ENCODE data around the gene ZHX3. TPM values are rescaled to one million over a fixed set of nuclear protein-coding genes. Genes with fewer than 3 reads are reported as not detected.

The ZHX3 gene
- total and polyA plus RNA-seq, 5 experiments from 2014 or later: 3.3 to 14.4 (median 10.4) TPM

DNA sequence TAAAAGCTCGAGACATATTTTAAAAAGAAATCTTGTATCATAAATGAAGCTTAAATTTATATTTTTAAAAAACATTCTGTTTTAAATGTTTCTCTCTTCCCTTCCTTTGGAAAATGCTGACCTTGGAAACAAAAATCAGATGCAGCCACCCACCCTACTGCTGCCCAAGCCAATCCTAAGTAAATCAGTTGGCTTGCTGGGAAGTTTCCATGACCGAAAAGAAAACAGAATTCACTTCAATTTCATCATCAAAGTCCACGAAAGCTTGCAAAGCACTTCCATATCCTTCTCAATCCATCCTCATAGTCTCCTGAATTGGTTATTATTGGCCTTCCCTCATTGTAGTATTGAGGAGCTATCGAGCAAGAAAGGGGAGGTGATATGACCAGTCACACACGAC lies 100.1 kb downstream of the ZHX3 start:
- H3K4me1 Mint-ChIP-seq: peaks cover 0 to 17% (median 6%) of the 10 kb centered on the region in 4 donors
- POLR2A ChIA-PET: no interaction called here
- H3K27ac Mint-ChIP-seq: peak overlapping the region in 3 of 10 donors; percentile 12 to 26 (median 17)
- no peak overlapping the region for H3K4me3 Mint-ChIP-seq
- no peaks in the 10 kb centered on the region for H3K9me3 Mint-ChIP-seq
- peaks cover 0 to 2% (median 0%) of the 10 kb centered on the region in 5 donors for H3K27me3 Mint-ChIP-seq
- no peak for DNase-seq
- peaks cover 0 to 3% (median 0%) of the 10 kb centered on the region in 3 donors for H3K36me3 Mint-ChIP-seq
- no peak for ATAC-seq

DNA sequence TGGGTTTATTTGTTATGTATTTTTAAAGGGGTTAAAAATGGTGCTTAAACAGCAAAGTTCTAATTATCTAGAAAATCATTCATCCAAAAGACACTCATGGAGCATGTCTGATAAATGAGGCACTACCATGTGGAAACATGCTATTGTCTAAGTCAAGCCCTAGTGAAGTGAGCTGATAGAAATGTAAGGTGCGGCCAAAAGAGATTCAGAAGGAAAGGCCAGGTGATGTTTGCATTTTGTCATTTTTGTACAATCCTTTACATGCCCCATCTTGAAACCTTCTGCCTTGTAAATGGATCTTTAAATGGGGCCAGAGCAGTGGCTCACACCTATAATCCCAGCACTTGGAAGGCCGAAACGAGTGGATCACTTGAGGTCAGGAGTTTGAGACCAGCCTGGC lies 102.9 kb downstream of the ZHX3 start:
- ATAC-seq (no peak), DNase-seq (no peak)
- Mint-ChIP-seq H3K27ac (no peak overlapping the region), H3K4me1 (peaks cover 6 to 19% (median 12%) of the 10 kb centered on the region in 4 donors), H3K36me3 (no peaks in the 10 kb centered on the region), H3K27me3 (no peaks in the 10 kb centered on the region), H3K4me3 (no peak overlapping the region), H3K9me3 (no peaks in the 10 kb centered on the region)
- POLR2A ChIA-PET: no interaction called here

DNA sequence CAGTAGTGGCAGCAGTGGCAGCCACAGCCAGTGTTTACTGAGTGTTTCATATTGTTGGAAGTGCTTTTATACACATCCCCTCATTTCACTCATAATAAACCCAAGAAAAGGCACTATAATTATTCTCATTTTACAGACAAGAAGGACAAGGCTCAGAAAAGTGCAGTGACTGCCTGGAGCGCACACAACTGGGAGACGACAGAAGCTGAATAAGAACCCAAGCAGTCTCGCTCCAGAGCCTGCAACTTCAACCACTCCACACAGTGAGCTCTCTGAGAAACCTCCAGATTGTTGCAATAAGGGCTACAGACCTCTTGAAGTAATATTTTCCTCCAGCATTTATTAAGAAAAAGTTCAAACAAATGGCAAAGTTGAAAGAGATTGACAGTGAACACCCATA lies 103.3 kb downstream of the ZHX3 start:
- no peak for DNase-seq
- H3K9me3 Mint-ChIP-seq: no peaks in the 10 kb centered on the region
- H3K36me3 Mint-ChIP-seq: peaks cover 0 to under 1% (median 0%) of the 10 kb centered on the region in 3 donors
- no peak overlapping the region for H3K4me3 Mint-ChIP-seq
- no peak overlapping the region for H3K27ac Mint-ChIP-seq
- peaks cover 6 to 19% (median 12%) of the 10 kb centered on the region in 4 donors for H3K4me1 Mint-ChIP-seq
- no peak for ATAC-seq
- H3K27me3 Mint-ChIP-seq: peaks cover 0 to 1% (median 0%) of the 10 kb centered on the region in 5 donors
- POLR2A ChIA-PET: interaction anchor here (0.6 kb wide), 1 partner anchor 18 kb away, joined by 4 read pairs; no protein-coding TSS in a partner anchor

DNA sequence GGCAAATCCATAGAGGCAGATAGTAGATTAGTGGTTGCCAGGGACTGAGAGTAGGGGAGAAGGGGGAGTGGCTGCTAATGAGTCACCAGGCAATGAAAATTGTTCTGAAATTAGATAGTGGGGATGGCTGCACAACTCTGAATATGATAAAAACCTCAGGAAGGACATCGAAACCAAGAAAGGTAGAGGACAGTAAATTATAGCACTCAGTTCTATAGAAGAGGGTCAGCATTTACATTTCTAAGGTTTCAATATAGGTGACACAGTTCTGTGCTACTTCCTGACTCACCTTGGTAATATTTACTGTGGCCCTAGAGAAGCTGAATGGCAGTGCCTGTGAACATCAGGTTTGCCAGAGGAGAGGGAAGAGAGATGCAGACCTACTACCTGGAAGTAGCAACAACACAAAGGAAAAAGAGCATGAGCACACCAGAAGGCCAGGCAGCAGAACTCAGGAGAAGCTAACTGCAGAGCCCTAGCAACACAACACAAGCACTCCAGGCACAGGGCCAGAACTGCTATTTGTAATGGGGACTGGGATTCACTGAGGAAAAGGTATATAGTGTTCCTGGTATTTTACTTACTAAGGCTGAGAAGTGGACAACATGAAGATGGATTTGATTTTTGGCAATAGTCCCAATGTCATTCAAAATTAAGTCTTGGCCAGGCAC lies 104.2 kb downstream of the ZHX3 start:
- POLR2A ChIA-PET: interaction anchor here (0.6 kb wide), 1 partner anchor 17 kb away, joined by 4 read pairs; no protein-coding TSS in a partner anchor
- H3K4me3 Mint-ChIP-seq: no peak overlapping the region
- ATAC-seq (no peak), DNase-seq (no peak)
- peaks cover 6 to 19% (median 12%) of the 10 kb centered on the region in 4 donors for H3K4me1 Mint-ChIP-seq
- H3K27me3 Mint-ChIP-seq: peaks cover 0 to 1% (median 0%) of the 10 kb centered on the region in 5 donors
- H3K27ac Mint-ChIP-seq: peak overlapping the region in 5 of 10 donors; percentile 15 to 74 (median 53)
- H3K9me3 Mint-ChIP-seq: no peaks in the 10 kb centered on the region
- H3K36me3 Mint-ChIP-seq: peaks cover 0 to 2% (median 0%) of the 10 kb centered on the region in 3 donors

DNA sequence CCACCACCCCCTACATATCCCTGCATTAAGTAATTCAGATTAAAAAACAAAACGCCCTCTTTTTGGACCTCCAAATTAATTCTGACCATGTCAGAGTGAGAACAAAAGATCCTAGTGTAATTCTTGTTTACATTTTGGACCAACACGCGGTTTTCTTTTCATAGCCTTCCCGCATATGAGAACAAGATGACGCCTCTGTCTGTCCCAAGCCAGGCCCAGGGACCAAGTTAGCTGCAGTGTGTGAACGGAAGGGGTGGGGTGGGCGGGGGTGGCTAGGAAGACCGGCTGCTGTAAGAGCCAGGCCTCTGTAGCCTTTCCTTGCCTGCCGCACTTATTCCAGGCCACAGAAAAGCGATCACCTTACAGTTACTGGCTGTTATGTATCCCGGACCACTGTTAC lies 112.2 kb downstream of the ZHX3 start:
- H3K27ac Mint-ChIP-seq: peak overlapping the region in 2 of 10 donors; percentile 10 to 49
- H3K36me3 Mint-ChIP-seq: peaks cover 5 to 17% (median 12%) of the 10 kb centered on the region in 3 donors
- POLR2A ChIA-PET: no interaction called here
- ATAC-seq (no peak), DNase-seq (no peak)
- peaks cover 0 to 1% (median 0%) of the 10 kb centered on the region in 5 donors for H3K27me3 Mint-ChIP-seq
- H3K4me3 Mint-ChIP-seq: no peak overlapping the region
- peaks cover 0 to 17% (median 8%) of the 10 kb centered on the region in 4 donors for H3K4me1 Mint-ChIP-seq
- H3K9me3 Mint-ChIP-seq: peaks cover 0 to 1% (median 0%) of the 10 kb centered on the region in 9 donors

DNA sequence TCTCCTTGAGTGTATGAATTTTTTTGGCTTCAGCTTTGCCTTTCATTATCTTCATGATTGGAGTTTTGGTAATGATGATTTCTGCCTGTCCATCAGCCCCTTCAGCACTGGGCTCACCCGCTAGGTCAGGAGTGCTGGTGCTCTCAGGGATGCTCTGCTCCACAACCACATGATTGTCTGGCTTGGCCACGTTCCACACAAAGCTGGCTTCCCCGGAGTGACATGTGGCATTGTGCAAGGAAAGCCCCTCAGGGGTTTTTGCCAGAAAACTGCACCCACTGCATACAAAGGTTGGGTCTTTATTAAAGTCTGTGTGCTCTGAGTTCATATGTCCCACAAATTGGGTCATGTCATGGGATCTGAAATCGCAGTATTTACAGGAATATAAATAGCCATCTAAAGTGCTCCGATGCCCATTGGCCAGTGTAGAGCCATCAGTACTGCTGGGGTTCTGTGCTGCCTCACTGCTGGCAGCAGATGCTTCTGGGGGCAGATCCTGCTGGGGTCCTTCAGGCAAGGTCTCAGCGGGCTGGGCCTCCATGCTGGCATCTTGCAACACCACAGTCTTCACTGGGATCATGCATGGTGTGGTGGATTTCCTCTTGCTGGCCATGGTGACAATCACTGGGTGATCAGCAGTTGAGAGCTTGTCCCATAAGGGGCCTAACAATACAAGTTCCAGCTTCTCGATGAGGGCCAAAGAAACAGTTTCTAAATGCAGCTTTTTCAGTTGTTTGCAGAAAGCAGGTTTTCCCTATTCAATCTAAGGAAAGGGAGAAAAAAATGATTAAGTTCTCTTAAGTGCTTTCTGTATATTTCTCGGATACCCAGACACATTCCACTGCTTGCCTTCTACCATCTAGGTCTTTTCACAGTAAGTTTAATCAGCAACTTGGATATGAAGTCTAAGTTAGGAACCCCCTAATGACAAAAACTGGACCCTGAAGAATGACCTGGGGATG lies 112.9 kb downstream of the ZHX3 start:
- H3K4me3 Mint-ChIP-seq: no peak overlapping the region
- H3K27me3 Mint-ChIP-seq: peaks cover 0 to 1% (median 0%) of the 10 kb centered on the region in 5 donors
- peaks cover 0 to 4% (median 0%) of the 10 kb centered on the region in 9 donors for H3K9me3 Mint-ChIP-seq
- ATAC-seq (no peak), DNase-seq (no peak)
- H3K27ac Mint-ChIP-seq: peak overlapping the region in 2 of 10 donors; percentile 10 to 13
- H3K36me3 Mint-ChIP-seq: peaks cover 8 to 21% (median 15%) of the 10 kb centered on the region in 3 donors
- POLR2A ChIA-PET: no interaction called here
- H3K4me1 Mint-ChIP-seq: peaks cover 0 to 17% (median 7%) of the 10 kb centered on the region in 4 donors

DNA sequence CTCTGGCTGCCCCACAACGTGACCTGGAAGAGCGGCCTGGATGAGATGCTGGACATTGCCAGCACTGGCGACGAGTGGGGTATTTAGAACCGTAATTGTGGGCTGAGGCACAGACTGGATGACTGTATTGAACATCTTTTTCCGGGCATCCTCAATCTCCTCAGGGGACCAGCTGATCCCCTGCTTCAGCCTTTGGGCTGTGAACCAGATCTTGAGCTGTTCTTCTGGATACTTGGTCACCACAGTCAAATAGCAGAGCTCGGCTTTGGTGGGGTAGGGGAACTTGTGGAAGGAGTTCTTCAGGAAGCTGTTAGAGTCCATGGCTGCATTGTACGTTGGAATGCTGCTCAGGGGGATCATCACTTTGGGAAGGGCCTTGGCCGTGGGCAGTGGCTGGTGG lies 113.9 kb downstream of the ZHX3 start:
- no peak for ATAC-seq
- H3K4me3 Mint-ChIP-seq: no peak overlapping the region
- H3K36me3 Mint-ChIP-seq: peaks cover 14 to 26% (median 19%) of the 10 kb centered on the region in 3 donors
- no peak overlapping the region for H3K27ac Mint-ChIP-seq
- peaks cover 0 to 17% (median 7%) of the 10 kb centered on the region in 4 donors for H3K4me1 Mint-ChIP-seq
- POLR2A ChIA-PET: no interaction called here
- no peaks in the 10 kb centered on the region for H3K27me3 Mint-ChIP-seq
- peaks cover 3 to 12% (median 7%) of the 10 kb centered on the region in 9 donors for H3K9me3 Mint-ChIP-seq
- no peak for DNase-seq

DNA sequence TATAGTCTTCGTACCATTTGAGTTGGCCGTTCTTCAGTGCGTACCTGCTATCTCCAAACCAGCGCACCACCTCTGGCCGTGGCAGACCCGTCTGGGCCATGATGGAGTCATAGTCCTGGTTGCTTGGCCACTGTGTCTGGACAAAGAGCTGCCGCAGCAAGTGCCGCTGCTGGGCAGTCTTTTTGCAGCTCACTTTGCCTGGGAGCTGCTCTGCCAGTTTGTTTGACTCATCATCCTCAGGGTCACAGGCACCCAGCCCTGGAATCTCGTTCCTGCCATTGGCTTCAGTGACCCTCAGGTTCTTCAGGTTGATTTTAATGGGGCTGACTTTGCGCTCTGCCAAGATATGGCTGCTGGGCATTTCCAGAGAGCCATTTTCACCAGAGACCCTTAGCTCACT lies 115.1 kb downstream of the ZHX3 start:
- no peak for DNase-seq
- Mint-ChIP-seq H3K27ac (peak overlapping the region in 1 of 10 donors; percentile 85), H3K27me3 (no peaks in the 10 kb centered on the region), H3K9me3 (peaks cover 5 to 16% (median 10%) of the 10 kb centered on the region in 9 donors), H3K36me3 (peaks cover 19 to 30% (median 26%) of the 10 kb centered on the region in 3 donors), H3K4me3 (no peak overlapping the region), H3K4me1 (peaks cover 0 to 11% (median 6%) of the 10 kb centered on the region in 4 donors)
- ATAC-seq: no peak
- POLR2A ChIA-PET: no interaction called here

DNA sequence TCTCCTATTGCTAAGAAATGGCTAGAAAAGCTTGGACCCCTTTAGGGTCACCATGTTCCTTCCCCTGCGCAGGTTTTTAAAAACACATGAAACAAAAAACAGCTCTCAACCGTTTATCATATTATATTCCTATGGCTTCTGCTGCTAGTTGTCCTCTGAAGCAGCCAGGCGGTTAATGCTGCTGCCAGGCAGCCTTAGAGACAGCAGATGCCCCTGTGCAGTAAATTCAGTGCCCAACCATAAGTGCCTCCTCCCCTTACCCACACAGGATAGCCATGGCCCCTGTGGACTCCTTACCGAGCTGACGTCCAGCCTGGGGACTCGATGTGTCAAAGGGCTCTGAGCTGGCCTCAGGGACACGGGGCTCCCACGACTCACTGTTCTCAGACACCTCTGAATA lies 115.8 kb downstream of the ZHX3 start:
- peaks cover 5 to 16% (median 10%) of the 10 kb centered on the region in 9 donors for H3K9me3 Mint-ChIP-seq
- DNase-seq: no peak
- H3K4me1 Mint-ChIP-seq: peaks cover 0 to 9% (median 4%) of the 10 kb centered on the region in 4 donors
- ATAC-seq: no peak
- H3K36me3 Mint-ChIP-seq: peaks cover 19 to 30% (median 27%) of the 10 kb centered on the region in 3 donors
- H3K27ac Mint-ChIP-seq: peak overlapping the region in 1 of 10 donors; percentile 85
- no peak overlapping the region for H3K4me3 Mint-ChIP-seq
- POLR2A ChIA-PET: no interaction called here
- no peaks in the 10 kb centered on the region for H3K27me3 Mint-ChIP-seq

DNA sequence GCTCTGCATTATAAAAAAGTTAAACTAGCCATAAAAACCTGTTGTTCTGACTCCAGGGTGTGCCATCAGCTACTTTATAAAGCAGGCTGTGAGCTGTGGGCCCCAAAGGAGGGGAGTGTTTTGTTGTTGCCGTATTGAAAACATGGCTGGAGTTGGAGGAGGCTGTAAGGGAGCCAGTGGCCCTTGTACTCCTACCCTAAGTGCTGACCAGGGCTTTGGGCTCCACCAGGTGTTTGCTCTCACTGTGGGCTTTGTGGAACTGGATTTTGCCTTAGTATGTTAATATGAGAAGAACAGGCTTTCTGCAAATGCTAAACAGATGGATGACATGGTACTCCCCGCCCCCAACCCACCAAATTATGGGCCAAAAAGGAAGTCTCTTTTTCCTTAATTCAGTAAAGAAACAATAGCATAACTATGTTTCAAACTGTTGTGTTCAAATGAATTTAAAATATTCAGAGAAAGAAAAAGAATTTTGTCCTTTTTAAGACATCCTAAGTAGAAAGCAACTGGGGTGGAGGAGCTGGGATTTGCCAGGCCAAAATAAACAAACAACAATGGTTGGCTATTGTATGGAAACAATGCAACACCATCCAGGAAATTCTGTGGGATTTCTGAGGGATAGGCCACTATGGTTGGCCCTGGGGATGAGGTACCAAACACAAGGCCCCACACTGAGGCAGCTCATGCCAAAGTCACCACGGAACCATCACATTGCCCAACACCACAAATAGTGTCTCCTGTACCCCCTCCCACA lies 116.9 kb downstream of the ZHX3 start:
- Mint-ChIP-seq H3K9me3 (peaks cover 5 to 16% (median 10%) of the 10 kb centered on the region in 9 donors), H3K4me1 (peaks cover 0 to 15% (median 6%) of the 10 kb centered on the region in 4 donors), H3K27ac (peak overlapping the region in 1 of 10 donors; percentile 57), H3K36me3 (peaks cover 19 to 30% (median 27%) of the 10 kb centered on the region in 3 donors), H3K4me3 (no peak overlapping the region), H3K27me3 (no peaks in the 10 kb centered on the region)
- DNase-seq: no peak
- no peak for ATAC-seq
- POLR2A ChIA-PET: no interaction called here

DNA sequence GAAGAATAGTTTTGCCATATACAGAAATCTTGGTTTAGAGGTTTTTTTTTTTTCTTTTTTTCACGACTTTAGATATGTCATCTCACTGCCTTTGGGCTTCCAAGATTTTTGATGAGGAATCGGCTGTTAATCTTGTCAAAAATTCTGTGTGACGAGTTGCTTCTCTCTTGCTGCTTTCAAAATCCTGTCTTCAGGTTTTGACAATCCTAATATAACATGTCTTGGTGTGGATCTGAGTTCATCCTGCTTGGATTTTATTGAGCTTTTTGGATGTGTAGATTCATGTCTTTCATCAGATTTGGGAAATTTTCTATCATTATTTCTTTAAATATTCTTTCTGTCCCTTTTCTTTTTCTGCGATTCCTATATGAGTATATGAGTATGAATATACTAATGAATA lies 119.1 kb downstream of the ZHX3 start:
- DNase-seq (no peak), ATAC-seq (no peak)
- H3K27me3 Mint-ChIP-seq: no peaks in the 10 kb centered on the region
- peaks cover 5 to 25% (median 11%) of the 10 kb centered on the region in 4 donors for H3K4me1 Mint-ChIP-seq
- peaks cover 5 to 16% (median 10%) of the 10 kb centered on the region in 9 donors for H3K9me3 Mint-ChIP-seq
- POLR2A ChIA-PET: no interaction called here
- H3K4me3 Mint-ChIP-seq: no peak overlapping the region
- peaks cover 19 to 31% (median 23%) of the 10 kb centered on the region in 3 donors for H3K36me3 Mint-ChIP-seq
- H3K27ac Mint-ChIP-seq: no peak overlapping the region

DNA sequence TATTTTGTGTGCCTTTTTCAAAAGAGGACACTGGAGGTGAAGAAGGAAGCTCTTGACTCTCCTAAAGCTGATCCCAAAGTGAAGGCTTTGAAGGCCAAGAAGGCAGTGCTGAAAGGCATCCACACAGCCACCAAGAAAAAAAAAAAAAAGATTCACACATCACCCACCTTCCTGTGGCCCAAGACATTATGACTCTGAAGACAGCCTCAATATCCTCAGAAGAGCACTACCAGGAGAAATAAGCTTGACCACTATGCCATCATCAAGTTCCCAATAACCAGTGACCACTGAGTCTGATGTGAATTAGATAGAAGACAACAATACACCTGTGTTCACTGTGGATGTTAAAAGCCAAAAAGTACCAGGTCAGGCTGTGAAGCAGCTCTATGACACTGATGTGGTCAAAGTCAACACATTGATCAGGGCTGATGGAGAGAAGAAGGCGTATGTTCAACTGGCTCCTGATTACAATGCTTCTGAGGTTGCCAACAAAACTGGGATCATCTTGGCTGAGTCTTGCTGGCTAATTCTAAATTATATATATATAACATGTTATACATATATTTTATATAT lies 120.8 kb downstream of the ZHX3 start:
- ATAC-seq (no peak), DNase-seq (no peak)
- peaks cover 17 to 29% (median 25%) of the 10 kb centered on the region in 3 donors for H3K36me3 Mint-ChIP-seq
- H3K9me3 Mint-ChIP-seq: peaks cover 5 to 16% (median 11%) of the 10 kb centered on the region in 9 donors
- peaks cover 0 to 19% (median 10%) of the 10 kb centered on the region in 4 donors for H3K4me1 Mint-ChIP-seq
- H3K4me3 Mint-ChIP-seq: no peak overlapping the region
- POLR2A ChIA-PET: interaction anchor here (0.6 to 0.7 kb wide), 2 partner anchors 17 to 413 kb away, joined by 3 to 4 read pairs; no protein-coding TSS in a partner anchor
- H3K27ac Mint-ChIP-seq: no peak overlapping the region
- no peaks in the 10 kb centered on the region for H3K27me3 Mint-ChIP-seq
